Transverse colon (tissue), 4 donors: Measurements from ENCODE around the gene RGS2. TPM values are rescaled to one million over a fixed set of nuclear protein-coding genes. Genes with fewer than 3 reads are reported as not detected.
A peak's percentile ranks its signal among the peaks of the same experiment; 100 is the strongest.

ENCODE experiments used
- DNase-seq: peaks from one replicate; pipeline ENCODE4 v3.0.0-alpha.2; 2019
- H3K27ac ChIP-seq, 4 donors: fragments of 200-600 bp; sonication (generic); 2 replicates each; pipeline ENCODE4 v1.5.1; 2016 to 2018; ENCODE audit warnings: inconsistent platforms in 4 of 4
- H3K27me3 ChIP-seq: fragments of 200-600 bp; sonication (generic); 2 replicates; pipeline ENCODE4 v1.5.1; 2017; ENCODE audit warnings: inconsistent platforms
- H3K36me3 ChIP-seq, 4 donors: fragments of 200-600 bp; sonication (generic); 2 replicates each; pipeline ENCODE4 v1.5.1; 2017 to 2019; ENCODE audit warnings: inconsistent platforms in 4 of 4
- H3K4me1 ChIP-seq, 4 donors: fragments of 200-600 bp; sonication (generic); 2 replicates each; pipeline ENCODE4 v1.5.1; 2017 to 2020; ENCODE audit warnings: inconsistent platforms in 4 of 4
- H3K4me3 ChIP-seq, 4 donors: fragments of 200-600 bp; sonication (generic); 1 replicate in 1 of 4; 2 replicates in 3 of 4; pipeline versions ENCODE4 v1.5.1 to v1.6.1; 2017 to 2019; ENCODE audit warnings: inconsistent platforms in 4 of 4
- H3K9me3 ChIP-seq, 2 donors: fragments of 200-600 bp; sonication (generic); 2 replicates each; pipeline ENCODE4 v1.5.1; 2017 to 2019; ENCODE audit warnings: inconsistent platforms in 2 of 2
- EP300 ChIP-seq: sonication (generic); formaldehyde crosslinking; IDR thresholded peaks from one replicate; pipeline ENCODE4 v1.6.1; 2017; ENCODE audit warnings: antibody characterized with exemption, low read depth
- POLR2A ChIP-seq: fragments of 450-650 bp; IDR thresholded peaks from one replicate; pipeline ENCODE4 v1.6.1; 2016; ENCODE audit warnings: antibody characterized with exemption, mild to moderate bottlenecking, moderate library complexity
- POLR2AphosphoS5 ChIP-seq, 3 donors: sonication (generic); formaldehyde crosslinking; IDR thresholded peaks; one replicate each; pipeline ENCODE4 v1.6.1; 2016; ENCODE audit warnings: antibody characterized with exemption in 3 of 3
- WGBS, 2 donors: methylation state at CpG; one replicate each; pipeline ENCODE4 v1.1.5; 2018; ENCODE audit warnings: low coverage in 1 of 2; 5-methylcytosine and 5-hydroxymethylcytosine counted together
- in situ Hi-C, 4 donors: fragments of 200-750 bp; cut with MboI; loops; one replicate each; pipeline versions ENCODE4 v1.15.0 to v1.15.1; 2017; ENCODE audit warnings: low sequenced_read_pairs in 3 of 4, low pct_ligation_motif_present in 1 of 4, low pct_unique_long_range_greater_than_20kb in 1 of 4
- intact Hi-C: fragments of 100-400 bp; cut with DNase I; formaldehyde crosslinking; loops from one replicate; pipeline ENCODE4 v1.15.1; 2023; ENCODE audit warnings: low total_unique reads
- total RNA-seq, 4 donors: library from RNA; depleted of rRNA; stranded (reverse); fragments of >200 nt; gene quantifications; one replicate each; pipeline ENCODE4 v1.1.0, GENCODE V29; 2016
- TF ChIP-seq, protein P1 (sequence below), 5 experiments: fragments of 200-600 bp in 3 of 5; fragments of 450-650 bp in 2 of 5; sonication (generic) in 3 of 5; IDR thresholded peaks; 1 replicate in 2 of 5; 2 replicates in 3 of 5; pipeline ENCODE4 v1.5.1; 2016 to 2017; ENCODE audit warnings: antibody characterized with exemption in 5 of 5, inconsistent platforms in 3 of 5, mild to moderate bottlenecking in 2 of 5, moderate library complexity in 1 of 5

Gene RGS2
- total RNA-seq, 4 donors from 2014 or later, result 22.1 to 132 (median 68.9) TPM

DNA sequence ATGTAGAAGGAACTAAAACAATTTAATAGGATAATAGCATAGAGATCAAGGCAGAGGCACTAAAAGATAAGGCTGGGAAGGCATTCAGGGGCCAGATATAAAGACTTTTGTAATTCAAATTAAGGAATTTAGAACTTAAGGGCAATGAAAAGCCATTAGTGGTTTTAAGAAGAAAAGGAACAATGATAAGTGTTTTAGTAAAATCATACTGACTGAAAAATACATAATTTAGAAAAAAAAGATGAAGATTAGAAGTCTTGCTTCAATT, 14.1 kb upstream of the RGS2 start:
- TF ChIP-seq POLR2A (no peak), POLR2AphosphoS5 (IDR thresholded peaks at IDR 0.05) (no peak), EP300 (no peak)
- TF ChIP-seq, protein P1, sequence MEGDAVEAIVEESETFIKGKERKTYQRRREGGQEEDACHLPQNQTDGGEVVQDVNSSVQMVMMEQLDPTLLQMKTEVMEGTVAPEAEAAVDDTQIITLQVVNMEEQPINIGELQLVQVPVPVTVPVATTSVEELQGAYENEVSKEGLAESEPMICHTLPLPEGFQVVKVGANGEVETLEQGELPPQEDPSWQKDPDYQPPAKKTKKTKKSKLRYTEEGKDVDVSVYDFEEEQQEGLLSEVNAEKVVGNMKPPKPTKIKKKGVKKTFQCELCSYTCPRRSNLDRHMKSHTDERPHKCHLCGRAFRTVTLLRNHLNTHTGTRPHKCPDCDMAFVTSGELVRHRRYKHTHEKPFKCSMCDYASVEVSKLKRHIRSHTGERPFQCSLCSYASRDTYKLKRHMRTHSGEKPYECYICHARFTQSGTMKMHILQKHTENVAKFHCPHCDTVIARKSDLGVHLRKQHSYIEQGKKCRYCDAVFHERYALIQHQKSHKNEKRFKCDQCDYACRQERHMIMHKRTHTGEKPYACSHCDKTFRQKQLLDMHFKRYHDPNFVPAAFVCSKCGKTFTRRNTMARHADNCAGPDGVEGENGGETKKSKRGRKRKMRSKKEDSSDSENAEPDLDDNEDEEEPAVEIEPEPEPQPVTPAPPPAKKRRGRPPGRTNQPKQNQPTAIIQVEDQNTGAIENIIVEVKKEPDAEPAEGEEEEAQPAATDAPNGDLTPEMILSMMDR (IDR thresholded peaks at IDR 0.05), result no peak
- Histone ChIP-seq H3K9me3 (no peaks in the 10 kb centered on the region), H3K4me3 (no peak overlapping the region), H3K4me1 (no peaks in the 10 kb centered on the region), H3K36me3 (no peaks in the 10 kb centered on the region), H3K27ac (peak overlapping the region in 1 of 4 donors; percentile 23), H3K27me3 (no peaks in the 10 kb centered on the region)
- intact Hi-C loops (no loop called here), in situ Hi-C loops (loop anchor here (10.0 to 25.0 kb wide), 4 partner anchors 220 to 332 kb away; no protein-coding TSS in a partner anchor)
- no peak for DNase-seq

DNA sequence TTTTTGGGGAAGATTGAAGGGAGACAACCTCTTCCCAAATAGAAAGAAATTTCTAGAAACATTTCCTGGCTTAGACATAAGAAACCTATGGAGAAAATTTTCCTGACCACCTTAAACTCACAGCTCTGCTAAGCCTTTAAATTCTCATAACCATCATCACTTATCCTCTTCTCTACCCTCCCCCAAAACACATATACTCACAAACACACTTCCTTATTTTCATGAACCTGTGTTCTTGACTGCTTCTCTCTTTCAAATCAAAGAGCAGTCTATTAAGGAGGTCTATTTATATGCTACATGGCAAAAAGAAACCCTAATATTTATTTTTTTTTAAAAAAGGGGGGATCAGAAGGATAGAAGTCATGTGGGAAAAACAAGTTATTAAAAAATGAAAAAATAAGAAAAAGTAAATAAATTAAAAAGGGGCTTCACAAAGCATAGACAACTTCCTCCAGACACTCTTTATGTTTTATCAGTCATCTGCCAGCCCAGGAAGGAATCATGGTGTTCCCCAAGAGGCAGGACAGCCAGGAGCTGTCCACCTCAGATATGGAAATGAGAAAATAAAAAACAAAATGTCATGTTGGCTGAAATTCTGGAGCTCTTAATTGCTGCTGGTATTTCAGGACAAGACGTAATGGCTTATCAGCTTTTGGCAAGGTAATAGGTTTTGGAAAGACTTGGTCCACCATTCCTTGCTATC, 12.8 kb upstream of the RGS2 start:
- TF ChIP-seq, protein P1 (IDR thresholded peaks at IDR 0.05), result no peak
- TF ChIP-seq EP300 (no peak), POLR2AphosphoS5 (IDR thresholded peaks at IDR 0.05) (no peak)
- Histone ChIP-seq H3K9me3 (no peaks in the 10 kb centered on the region), H3K4me3 (no peak overlapping the region), H3K27ac (no peak overlapping the region), H3K36me3 (no peaks in the 10 kb centered on the region), H3K4me1 (peaks cover 0 to 3% (median 0%) of the 10 kb centered on the region in 4 donors), H3K27me3 (no peaks in the 10 kb centered on the region)
- WGBS, 2 donors, result 82 to 89% methylated on average over 1 of the region's 1 CpG
- intact Hi-C loops (no loop called here), in situ Hi-C loops (loop anchor here (10.0 to 25.0 kb wide), 4 partner anchors 219 to 334 kb away; no protein-coding TSS in a partner anchor)
- DNase-seq, result no peak

DNA sequence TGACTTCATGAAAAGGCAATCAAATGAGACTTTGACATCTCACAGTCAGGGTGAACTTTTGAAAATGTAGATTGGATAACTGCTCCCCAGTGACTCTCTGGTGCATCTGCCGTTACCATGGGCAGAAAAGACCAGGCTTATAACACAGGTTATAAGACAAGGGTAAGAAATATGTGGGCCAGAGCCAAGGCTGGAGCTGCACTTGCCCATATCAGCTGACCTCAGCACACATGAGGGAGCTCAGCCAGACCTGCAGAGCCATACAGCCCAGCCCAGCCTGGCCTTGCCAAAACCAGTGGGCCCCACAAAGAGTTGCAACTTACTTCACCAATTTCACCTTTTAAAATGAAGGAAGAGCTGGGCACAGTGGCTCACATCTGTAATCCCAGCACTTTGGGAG, 11.7 kb upstream of the RGS2 start:
- Histone ChIP-seq H3K27ac (no peak overlapping the region), H3K36me3 (no peaks in the 10 kb centered on the region), H3K4me3 (no peak overlapping the region), H3K27me3 (no peaks in the 10 kb centered on the region), H3K4me1 (peaks cover 0 to 3% (median 0%) of the 10 kb centered on the region in 4 donors), H3K9me3 (no peaks in the 10 kb centered on the region)
- in situ Hi-C loops, result loop anchor here (10.0 to 25.0 kb wide), 4 partner anchors 218 to 335 kb away; no protein-coding TSS in a partner anchor
- no peak for DNase-seq
- 95% methylated on average over 1 of the region's 1 CpG; no CpG with 5 or more reads in 1 of the 2 donors for WGBS, 2 donors
- no peak for TF ChIP-seq EP300
- TF ChIP-seq POLR2AphosphoS5 (IDR thresholded peaks at IDR 0.05), result no peak
- TF ChIP-seq, protein P1 (IDR thresholded peaks at IDR 0.05), result no peak
- TF ChIP-seq POLR2A, result no peak
- intact Hi-C loops, result no loop called here

DNA sequence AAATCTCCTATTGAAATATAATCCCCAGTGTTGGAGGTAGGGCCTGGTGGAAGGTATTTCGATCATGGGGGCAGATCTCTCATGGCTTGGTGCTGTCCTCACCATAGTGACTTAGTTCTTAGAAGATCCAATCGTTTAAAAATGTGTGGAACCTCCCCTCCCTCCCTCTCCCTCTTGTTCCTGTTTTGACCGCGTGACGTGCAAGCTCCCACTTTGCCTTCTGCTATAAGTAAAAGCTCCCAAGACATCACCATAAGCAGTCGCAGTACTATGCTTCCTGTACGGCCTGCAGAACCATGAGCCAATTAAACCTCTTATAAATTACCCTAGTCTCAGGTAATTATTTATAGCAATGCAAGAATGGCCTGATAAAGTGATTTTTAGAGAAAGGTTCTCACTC, 10.9 kb upstream of the RGS2 start:
- in situ Hi-C loops, result loop anchor here (10.0 to 25.0 kb wide), 4 partner anchors 217 to 336 kb away; no protein-coding TSS in a partner anchor

More for the DNA sequence above, 10.9 kb upstream of the RGS2 start:
- TF ChIP-seq POLR2A (no peak), POLR2AphosphoS5 (IDR thresholded peaks at IDR 0.05) (no peak), EP300 (no peak)
- TF ChIP-seq, protein P1 (IDR thresholded peaks at IDR 0.05), result no peak
- Histone ChIP-seq H3K4me3 (no peak overlapping the region), H3K27ac (no peak overlapping the region), H3K9me3 (no peaks in the 10 kb centered on the region), H3K27me3 (no peaks in the 10 kb centered on the region), H3K36me3 (no peaks in the 10 kb centered on the region), H3K4me1 (peaks cover 0 to 3% (median 0%) of the 10 kb centered on the region in 4 donors)
- intact Hi-C loops, result no loop called here
- WGBS, 2 donors, result 75 to 76% methylated on average over 4 to 7 of the region's 7 CpGs
- no peak for DNase-seq
